ENCODE data around the gene LNPEP.
"Not testable (repeated sequence)": the region's sequence is repeated elsewhere in the genome, so short reads cannot be mapped to it uniquely, and the experiment has no call there.

Gene LNPEP

DNA sequence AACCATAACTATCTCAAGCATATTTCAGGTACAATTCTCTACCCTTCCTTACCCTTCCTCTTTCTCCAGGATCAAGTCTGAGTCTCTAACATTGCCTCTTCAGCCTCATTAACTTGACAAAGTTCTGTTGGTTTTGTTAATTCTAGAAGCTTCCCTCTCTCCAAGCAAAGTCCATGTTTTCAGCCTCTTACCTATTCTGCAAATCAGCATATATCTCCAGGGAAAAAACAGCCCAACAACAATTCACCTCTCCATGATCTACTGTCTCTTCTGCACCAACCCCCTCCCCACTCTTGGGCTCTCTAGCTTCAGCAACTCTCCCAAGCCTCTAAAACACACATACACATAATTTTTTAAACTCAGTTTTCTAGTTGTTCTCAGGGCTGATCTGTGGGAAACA is 134.4 kb downstream of the LNPEP start:
- no peak for DNase-seq

DNA sequence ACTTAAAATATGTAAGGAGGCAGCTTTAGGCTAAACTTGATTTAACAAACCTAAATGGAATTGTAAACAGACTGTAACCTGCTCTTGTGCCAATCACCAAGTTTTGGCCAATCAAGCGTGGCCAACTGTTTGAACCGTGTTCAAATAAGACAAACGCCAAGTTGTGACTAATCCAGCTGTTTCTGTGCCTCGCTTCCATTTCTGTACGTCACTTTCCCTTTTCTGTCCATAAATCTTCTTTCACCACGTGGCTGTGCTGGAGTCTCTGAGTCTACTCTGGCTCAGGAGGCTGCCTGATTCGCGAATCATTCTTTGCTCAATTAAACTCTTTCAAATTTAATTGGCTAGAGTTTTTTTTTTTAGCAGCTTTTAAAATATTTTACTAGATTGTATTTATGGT is 135.2 kb downstream of the LNPEP start:
- DNase-seq, result no peak

DNA sequence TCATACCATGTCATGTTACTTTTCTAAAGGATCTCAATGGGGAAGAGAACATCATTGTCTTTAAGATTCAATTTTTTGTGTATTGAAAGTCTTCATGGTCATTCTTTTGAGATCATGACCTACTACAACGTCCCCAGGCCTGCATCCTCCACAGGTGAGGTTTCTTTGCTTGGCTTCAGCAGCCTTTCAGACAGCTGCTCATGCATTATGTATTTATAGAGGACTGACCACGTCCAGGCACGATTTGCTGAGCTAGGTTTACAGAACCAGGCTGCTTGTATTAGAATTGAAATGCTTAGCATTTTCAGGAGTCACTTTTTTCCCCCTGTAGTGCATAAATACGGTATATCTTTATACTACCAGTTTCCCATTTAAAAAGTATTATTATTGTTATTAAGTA is 136.1 kb downstream of the LNPEP start:
- DNase-seq, result no peak

DNA sequence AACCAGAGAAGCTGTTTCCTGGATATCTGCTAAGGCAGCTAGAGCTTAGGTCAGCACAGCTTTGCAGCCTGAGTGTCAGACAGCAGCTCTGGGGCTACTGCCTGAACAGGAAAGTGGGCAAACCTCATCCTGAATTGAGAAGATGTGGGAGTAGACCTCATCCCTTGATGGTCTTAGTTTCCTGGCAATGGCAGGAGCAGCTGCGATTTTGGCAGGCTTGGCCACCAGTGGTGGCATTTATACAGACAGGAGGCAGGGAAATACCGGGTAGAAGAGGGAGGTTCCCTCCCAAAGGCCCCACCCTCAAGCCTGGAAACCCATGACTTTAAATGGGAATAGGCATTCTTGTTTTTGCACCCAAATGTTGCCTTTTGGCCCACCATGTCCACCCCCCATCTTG is 136.8 kb downstream of the LNPEP start:
- no peak for DNase-seq

DNA sequence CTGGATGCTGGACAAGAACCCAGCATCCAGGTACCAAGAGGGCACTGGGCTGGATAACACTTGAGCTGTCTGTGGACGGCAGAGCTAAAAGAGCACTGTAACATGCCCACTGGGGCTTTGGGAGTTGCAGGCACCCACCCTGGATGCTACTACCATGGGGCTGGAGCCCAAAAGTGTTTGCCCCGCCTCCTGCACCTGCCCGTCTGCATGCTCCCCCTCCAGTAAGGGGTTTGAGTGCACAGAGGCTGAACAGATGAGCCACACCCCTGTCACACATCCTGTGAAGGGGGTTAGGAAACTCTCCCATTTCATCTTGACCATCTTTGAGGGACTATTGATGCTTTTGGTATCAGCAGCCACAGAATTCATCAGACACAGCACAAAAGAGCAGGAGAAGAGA is 137.5 kb downstream of the LNPEP start:
- no peak for DNase-seq

DNA sequence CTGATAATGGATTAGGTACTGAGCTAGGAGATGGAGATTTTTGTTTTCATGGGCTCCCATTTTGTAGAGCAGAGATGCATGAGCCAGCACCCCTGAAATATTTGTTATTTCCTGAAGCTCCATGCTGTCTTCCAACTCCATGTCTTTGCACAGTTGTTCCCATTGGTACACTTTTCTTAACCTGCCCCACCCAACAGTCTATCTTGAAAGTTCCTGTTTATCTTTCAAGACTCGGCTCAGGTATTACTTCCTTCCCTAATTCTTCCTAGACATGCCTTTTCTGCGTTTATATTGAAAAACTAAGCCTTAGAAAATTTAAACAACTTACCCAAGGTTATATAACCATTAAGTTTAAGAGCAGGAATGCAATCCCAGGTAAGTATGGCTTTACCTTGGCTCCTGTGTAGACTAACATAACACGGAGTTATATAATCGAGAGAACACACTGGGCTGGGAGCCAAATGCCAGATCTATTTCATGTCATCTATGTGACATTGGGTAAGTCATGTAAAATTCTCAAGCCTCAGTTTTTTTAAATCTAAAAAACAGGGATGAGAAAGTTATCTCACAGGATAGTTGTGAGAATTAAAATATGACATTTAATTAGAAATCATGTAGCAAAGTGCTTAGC is 139.1 kb downstream of the LNPEP start:
- DNase-seq, result no peak

DNA sequence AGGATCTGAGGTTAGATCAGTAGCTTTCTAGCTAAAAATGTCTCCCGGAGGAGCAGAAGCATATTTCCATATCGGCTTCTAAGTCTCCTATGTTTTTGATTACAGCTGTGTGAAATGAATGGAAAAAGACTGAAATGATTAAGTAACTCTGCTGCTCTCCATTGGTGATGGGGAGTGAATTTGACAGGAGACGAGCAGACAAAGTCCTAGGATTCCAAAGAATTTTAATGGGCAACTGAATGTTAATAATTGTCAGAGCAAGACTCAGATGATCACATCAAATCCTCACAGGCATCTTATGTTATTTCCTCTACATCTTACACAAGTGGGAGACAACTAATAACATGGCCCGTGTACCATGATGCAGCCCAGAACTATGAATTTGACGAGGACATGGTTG is 139.8 kb downstream of the LNPEP start:
- DNase-seq, result no peak

DNA sequence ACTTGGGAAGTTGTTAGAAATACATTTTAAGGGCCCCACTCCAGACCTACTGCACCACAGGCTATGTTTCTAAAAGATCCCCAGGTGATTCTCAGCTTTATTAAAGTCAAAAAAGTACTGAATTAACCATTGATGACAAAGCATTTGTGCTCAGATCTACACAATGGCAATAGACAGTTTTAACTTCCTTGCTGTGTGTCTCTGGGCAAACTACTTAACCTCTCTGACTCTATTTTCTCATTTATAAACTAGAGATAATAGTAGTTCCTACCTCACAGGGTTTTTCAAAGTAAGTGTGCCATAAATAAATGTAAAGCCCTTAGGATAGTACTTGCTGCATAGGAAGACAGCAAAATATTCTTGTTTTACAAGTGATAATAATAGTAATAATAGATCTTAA is 140.2 kb downstream of the LNPEP start:
- no peak for DNase-seq

DNA sequence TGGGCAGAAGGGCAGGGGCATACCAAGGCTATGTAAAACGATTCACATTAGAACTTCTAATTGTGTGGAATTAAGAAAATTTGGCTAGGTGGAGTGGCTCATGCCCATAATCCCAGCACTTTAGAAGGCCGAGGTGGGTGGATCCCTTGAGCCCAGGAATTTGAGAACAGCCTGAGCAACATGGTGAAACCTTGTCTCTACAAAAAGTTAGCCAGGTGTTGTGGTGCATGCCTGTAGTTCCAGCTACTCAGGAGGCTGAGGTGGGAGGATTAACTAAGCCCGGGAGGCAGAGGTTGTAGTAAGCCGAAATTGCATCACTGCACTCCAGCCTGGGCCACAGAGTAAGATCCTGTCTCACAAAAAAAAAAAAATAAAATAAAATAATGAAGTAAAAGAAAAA is 141.4 kb downstream of the LNPEP start:
- no peak for DNase-seq

DNA sequence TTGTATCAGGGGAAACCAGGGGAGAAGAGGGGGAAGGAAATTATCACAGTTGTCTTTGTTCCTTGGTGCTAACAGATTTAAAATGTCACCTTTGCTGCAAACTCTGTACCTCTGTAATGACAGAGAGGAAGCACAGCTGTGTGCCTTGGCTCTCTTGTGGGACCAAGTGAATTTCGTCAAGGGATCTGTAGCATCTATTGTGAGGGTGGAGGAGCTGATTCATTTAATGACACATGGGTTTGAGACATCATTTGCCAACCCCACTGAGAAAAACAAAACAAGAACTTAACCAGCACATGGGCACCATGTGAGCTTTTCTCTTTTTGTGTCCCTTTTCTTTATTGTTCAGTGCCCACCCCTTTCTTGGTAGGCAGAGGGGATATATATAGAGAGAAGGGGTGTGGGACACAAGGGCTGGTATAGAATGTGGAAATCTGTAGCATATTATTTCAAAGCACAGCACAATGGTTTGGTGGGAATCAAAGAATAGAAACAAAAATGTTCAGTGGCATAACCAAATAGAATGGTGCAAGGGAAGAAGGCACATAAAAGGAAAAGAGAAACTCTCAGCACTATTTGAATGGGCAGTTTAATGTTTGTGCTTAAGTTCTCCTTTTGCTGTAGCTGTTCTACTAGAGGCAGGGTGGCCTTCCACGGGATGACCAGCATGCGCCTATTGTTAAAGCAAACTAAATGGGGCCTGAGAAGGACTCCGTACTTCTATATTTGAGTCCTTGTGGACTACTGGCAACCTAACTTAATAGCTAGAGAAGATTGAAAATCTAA is 143.3 kb downstream of the LNPEP start:
- no peak for DNase-seq

DNA sequence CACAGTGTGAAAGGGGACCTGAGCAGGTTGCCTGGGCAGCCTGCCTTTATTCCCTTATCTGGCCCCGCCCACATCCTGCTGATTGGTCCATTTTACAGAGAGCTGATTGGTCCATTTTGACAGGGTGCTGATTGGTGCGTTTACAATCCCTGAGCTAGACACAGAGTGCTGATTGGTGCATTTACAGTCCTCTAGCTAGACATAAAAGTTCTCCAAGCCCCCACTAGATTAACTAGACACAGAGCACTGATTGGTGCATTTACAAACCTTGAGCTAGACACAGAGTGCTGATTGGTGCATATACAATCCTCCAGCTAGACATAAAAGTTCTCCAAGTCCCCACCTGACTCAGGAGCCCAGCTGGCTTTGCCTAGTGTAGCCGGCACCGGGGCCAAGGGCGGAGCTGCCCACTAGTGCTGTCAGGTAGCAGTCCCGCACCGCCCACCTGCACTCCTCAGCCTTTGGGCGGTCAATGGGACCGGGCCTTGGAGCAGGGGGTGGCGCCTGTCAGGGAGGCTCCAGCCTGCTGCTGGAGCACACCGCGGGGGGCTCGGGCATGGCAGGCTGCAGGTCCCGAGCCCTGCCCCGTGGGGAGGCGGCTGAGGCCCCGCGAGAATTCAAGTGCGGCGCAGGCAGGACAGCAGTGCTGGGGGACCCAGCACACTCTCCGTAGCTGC is 149.0 kb downstream of the LNPEP start:
- DNase-seq, result not testable (repeated sequence)

DNA sequence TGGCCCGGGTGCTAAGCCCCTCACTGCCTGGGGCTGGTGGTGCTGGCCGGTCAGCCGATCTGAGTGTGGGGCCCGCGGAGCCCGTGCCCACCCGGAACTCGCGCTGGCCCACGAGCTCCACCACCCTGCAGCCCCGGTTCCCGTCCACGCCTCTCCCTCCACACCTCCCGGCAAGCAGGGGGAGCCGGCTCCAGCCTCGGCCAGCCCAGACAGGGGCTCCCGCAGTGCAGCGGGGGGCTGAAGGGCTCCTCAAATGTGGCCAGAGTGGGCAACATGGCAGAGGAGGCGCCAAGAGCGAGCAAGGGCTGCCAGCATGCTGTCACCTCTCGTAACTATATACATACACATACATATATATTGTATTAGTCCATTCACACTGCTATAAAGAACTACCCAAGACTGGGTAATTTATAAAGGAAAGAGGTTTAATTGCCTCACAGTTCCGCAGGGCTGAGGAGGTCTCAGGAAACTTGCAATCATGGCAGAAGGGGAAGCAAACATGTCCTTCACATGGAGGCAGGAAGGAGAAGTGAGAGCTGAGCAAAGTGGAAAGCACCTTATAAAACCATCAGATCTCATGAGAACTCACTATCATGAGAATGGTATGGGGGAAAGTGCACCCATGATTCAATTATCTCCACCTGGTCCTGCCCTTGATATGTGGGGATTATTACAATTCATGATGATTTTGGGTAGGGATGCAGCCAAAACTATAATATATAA is 149.7 kb downstream of the LNPEP start:
- no peak for DNase-seq
